Right atrium auricular region (tissue), 2 donors: ENCODE data around the gene MMGT1. TPM values are rescaled to one million over a fixed set of nuclear protein-coding genes. Genes with fewer than 3 reads are reported as not detected.
A peak's percentile ranks its signal among the peaks of the same experiment; 100 is the strongest.

Source experiments
- DNase-seq: peaks from one replicate; pipeline ENCODE4 v3.0.0-alpha.2; 2019; ENCODE audit warnings: low spot score
- H3K27ac ChIP-seq, 2 donors: fragments of 200-600 bp; sonication (generic); 1 replicate in 1 of 2; 2 replicates in 1 of 2; pipeline ENCODE4 v1.5.1; 2016 to 2019
- H3K27me3 ChIP-seq, 2 donors: fragments of 200-600 bp; sonication (generic); one replicate each; pipeline versions ENCODE4 v1.5.1 to v1.6.0; 2017 to 2019
- H3K36me3 ChIP-seq: fragments of 200-600 bp; sonication (generic); one replicate; pipeline ENCODE4 v1.5.1; 2016
- H3K4me1 ChIP-seq, 2 donors: fragments of 200-600 bp; sonication (generic); one replicate each; pipeline versions ENCODE4 v1.5.1 to v1.6.0; 2017 to 2019
- H3K4me3 ChIP-seq, 2 donors: fragments of 200-600 bp; sonication (generic); 1 replicate in 1 of 2; 2 replicates in 1 of 2; pipeline ENCODE4 v1.5.1; 2017 to 2019; ENCODE audit warnings: mild to moderate bottlenecking in 1 of 2, moderate library complexity in 1 of 2
- H3K9me3 ChIP-seq, 2 donors: fragments of 200-600 bp; sonication (generic); one replicate each; pipeline ENCODE4 v1.5.1; 2019
- total RNA-seq, 2 donors: library from RNA; depleted of rRNA; stranded (reverse); fragments of >200 nt; gene quantifications; one replicate each; pipeline ENCODE4 v1.1.0, GENCODE V29; 2016
- TF ChIP-seq, protein P1 (sequence below), 2 donors: fragments of 200-600 bp; sonication (generic); IDR thresholded peaks; one replicate each; pipeline ENCODE4 v1.5.1; 2019; ENCODE audit warnings: antibody characterized with exemption in 2 of 2

The MMGT1 gene
- total RNA-seq, 2 donors from 2014 or later = 24.0 to 27.6 TPM

DNA sequence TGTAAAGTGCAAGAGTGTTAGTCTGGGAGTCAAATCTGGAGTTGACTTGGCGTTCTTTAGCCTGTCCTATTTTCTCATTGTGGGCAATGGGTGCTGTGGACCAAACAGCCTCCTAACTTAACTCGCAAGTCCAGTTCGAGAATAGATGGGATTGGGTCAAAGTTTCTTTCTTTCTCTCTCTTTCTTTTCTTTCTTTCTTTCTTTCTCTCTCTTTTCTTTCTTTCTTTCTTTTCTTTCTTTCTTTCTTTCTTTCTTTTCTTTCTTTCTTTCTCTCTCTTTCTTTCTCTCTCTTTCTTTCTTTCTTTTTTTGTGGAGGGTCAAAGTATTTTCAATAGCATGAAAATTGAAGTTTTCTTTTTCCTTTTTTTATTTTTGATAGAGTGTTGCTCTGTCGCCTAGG, 14.5 kb upstream of the MMGT1 start:
- Histone ChIP-seq H3K27ac (no peak overlapping the region), H3K4me1 (no peaks in the 10 kb centered on the region), H3K27me3 (no peaks in the 10 kb centered on the region), H3K4me3 (no peak overlapping the region), H3K9me3 (no peaks in the 10 kb centered on the region), H3K36me3 (no peaks in the 10 kb centered on the region)
- DNase-seq = no peak
- TF ChIP-seq, protein P1, sequence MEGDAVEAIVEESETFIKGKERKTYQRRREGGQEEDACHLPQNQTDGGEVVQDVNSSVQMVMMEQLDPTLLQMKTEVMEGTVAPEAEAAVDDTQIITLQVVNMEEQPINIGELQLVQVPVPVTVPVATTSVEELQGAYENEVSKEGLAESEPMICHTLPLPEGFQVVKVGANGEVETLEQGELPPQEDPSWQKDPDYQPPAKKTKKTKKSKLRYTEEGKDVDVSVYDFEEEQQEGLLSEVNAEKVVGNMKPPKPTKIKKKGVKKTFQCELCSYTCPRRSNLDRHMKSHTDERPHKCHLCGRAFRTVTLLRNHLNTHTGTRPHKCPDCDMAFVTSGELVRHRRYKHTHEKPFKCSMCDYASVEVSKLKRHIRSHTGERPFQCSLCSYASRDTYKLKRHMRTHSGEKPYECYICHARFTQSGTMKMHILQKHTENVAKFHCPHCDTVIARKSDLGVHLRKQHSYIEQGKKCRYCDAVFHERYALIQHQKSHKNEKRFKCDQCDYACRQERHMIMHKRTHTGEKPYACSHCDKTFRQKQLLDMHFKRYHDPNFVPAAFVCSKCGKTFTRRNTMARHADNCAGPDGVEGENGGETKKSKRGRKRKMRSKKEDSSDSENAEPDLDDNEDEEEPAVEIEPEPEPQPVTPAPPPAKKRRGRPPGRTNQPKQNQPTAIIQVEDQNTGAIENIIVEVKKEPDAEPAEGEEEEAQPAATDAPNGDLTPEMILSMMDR (IDR thresholded peaks at IDR 0.05) = no peak

DNA sequence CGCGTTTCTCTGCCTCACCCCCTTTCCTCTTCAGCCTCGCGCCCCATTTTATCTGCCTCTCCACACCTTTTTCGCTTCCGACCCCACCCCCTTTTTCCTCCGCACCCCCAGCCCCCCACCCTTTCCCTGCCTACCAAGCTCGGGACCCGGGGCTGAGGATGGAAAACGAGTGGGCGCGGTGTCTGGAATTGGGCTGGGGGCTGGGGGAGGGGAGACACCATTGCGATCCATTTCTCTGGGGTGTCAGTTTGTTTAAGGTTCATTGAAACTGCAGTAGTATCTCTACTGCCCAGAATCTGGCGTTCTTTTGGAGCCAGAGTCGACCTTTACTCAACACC, 12.2 kb upstream of the MMGT1 start:
- TF ChIP-seq, protein P1 (IDR thresholded peaks at IDR 0.05) = no peak
- Histone ChIP-seq H3K4me1 (no peaks in the 10 kb centered on the region), H3K4me3 (peak overlapping the region; percentile 67 to 71), H3K9me3 (no peaks in the 10 kb centered on the region), H3K36me3 (no peaks in the 10 kb centered on the region), H3K27me3 (no peaks in the 10 kb centered on the region), H3K27ac (peak overlapping the region; percentile 76 to 78)
- DNase-seq = no peak

DNA sequence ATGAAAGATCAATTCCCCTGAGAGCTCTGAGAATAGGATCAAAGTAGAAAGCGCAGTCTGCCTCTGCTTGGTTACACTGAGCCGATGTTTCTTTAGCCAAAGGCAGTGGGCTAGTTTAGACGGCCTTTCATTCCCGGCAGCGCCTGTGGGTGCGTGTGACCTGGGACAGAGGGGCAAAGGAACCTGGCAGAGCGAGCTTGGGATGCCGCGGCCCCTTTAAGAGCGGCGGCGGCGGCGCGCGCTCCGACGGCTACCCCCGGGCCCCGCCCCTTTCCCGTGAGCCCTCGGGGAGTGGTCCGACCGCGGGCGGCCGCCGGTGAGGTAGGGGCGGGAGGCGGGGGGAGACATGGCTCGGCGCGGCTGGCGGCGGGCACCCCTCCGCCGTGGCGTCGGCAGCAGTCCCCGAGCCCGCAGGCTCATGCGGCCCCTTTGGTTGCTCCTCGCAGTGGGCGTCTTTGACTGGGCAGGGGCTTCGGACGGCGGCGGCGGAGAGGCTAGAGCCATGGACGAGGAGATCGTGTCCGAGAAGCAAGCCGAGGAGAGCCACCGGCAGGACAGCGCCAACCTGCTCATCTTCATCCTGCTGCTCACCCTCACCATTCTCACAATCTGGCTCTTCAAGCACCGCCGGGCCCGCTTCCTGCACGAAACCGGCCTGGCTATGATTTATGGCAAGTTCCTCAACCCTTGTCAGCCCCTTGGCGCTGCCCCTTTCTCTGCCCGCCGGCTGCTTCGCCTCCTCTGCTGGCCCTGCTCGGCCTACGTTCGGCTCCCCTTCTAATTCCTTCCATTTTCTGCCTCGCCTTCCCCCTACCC, 11.6 kb upstream of the MMGT1 start, which contains the start of gene SLC9A6:
Gene SLC9A6, plus strand, starts transcription at position 279 of the 816 bp plus-strand sequence. Its CDS starts 224 bp downstream, at position 503.
- no peaks in the 10 kb centered on the region for H3K4me1 ChIP-seq
- peak within 1 kb of the TSS; percentile 67 to 71 for H3K4me3 ChIP-seq
- DNase-seq = no peak
- H3K27ac ChIP-seq = peak within 1 kb of the TSS; percentile 76 to 78
- H3K9me3 ChIP-seq = no peaks in the 10 kb centered on the region
- no peaks in the 10 kb centered on the region for H3K36me3 ChIP-seq
- TF ChIP-seq, protein P1 (IDR thresholded peaks at IDR 0.05) = no peak
- H3K27me3 ChIP-seq = no peaks in the 10 kb centered on the region

DNA sequence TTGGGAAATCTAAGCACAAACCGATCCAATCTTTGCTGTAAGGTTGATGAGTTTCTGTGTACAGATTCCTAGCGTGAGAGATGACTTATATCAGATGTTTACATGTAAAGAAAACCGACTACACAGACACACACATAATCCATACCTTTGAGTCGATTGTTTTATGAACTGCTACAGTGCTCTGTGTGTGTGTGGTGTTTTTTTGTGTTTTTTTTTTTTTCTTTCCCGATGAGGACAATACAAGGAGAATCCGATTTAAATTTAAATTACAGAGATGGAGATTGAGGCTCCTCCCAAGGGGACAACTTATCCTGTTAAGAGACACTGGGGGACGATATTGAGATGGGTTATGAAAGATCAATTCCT, 11.0 kb upstream of the MMGT1 start:
- H3K27me3 ChIP-seq = no peaks in the 10 kb centered on the region
- no peaks in the 10 kb centered on the region for H3K4me1 ChIP-seq
- TF ChIP-seq, protein P1 (IDR thresholded peaks at IDR 0.05) = no peak
- no peak for DNase-seq
- no peaks in the 10 kb centered on the region for H3K36me3 ChIP-seq
- H3K4me3 ChIP-seq = peak overlapping the region; percentile 67 to 71
- no peaks in the 10 kb centered on the region for H3K9me3 ChIP-seq
- H3K27ac ChIP-seq = peak overlapping the region; percentile 76 to 78

DNA sequence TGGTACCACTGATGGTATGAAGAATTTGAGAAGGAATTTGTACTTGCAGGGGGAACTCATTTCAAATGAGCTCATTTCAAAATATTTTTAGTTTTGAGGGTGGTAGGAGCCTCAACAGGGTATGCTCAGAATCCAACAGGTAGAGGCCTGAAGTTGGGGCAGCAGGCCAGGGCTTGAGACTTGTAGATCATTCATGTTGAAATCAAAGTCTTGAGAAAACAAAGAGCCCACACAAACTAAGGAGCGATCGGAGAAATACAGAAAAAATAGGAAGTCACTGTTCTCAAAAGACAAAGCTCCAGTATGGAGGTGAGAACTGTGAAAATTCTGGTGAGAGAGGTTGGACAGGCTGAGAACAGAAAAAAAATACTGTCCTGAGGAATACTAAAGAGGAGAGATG, 10.5 kb upstream of the MMGT1 start:
- no peaks in the 10 kb centered on the region for H3K36me3 ChIP-seq
- H3K4me3 ChIP-seq = no peak overlapping the region
- H3K4me1 ChIP-seq = no peaks in the 10 kb centered on the region
- no peak for DNase-seq
- H3K27me3 ChIP-seq = no peaks in the 10 kb centered on the region
- H3K9me3 ChIP-seq = no peaks in the 10 kb centered on the region
- TF ChIP-seq, protein P1 (IDR thresholded peaks at IDR 0.05) = no peak
- peak overlapping the region; percentile 76 to 78 for H3K27ac ChIP-seq

DNA sequence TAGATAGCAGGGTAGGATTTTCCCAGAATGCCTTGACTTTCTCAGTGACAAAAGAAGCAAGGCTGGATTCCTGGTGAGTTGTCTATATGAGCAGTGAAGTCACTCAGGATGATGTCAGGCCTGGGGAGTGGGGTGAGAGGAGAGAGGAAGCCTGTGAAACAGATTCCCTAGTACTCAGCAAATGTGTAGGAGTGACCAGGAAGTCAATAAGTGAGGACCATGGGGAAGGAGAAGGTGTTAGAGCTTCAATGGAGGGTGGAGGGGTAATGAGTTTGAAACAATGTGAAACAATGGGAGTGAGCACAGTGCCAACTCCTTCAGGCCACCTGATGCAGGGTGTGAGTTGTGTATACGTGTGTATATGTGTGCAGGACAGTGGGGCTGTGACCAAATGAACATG, 9.1 kb upstream of the MMGT1 start:
- H3K9me3 ChIP-seq = no peaks in the 10 kb centered on the region
- no peaks in the 10 kb centered on the region for H3K36me3 ChIP-seq
- no peak for DNase-seq
- no peaks in the 10 kb centered on the region for H3K27me3 ChIP-seq
- no peak overlapping the region for H3K27ac ChIP-seq
- TF ChIP-seq, protein P1 (IDR thresholded peaks at IDR 0.05) = no peak
- no peaks in the 10 kb centered on the region for H3K4me1 ChIP-seq
- H3K4me3 ChIP-seq = no peak overlapping the region
